WTC11 (cell line): ENCODE results near the gene FSTL3. TPM values are rescaled to one million over a fixed set of nuclear protein-coding genes. Genes with fewer than 3 reads are reported as not detected.

Experiments used
- ATAC-seq: fragments of 200-7000 bp; cut with Tn5 transposase; 2 replicates; pipeline ENCODE4 v1.10.0; 2021; ENCODE audit warnings: mild to moderate bottlenecking, moderate library complexity
- CTCF ChIA-PET: fragments of 300-600 bp; sonication (Branson Sonifier 250); formaldehyde crosslinking; loops from one replicate; lab custom pipeline; 2021; ENCODE audit warnings: antibody characterized with exemption; lab: Charles Lee
- POLR2A ChIA-PET: fragments of 350-600 bp; sonication (Branson Sonifier 250); formaldehyde crosslinking; loops from one replicate; lab custom pipeline; 2021; ENCODE audit warnings: antibody characterized with exemption; lab: Charles Lee
- DNase-seq: peaks from one replicate; pipeline ENCODE4 v3.0.0; 2021; ENCODE audit warnings: low spot score
- H3K27ac Mint-ChIP-seq: 2 replicates; pipeline ENCODE4 v1.8.0; 2021; ENCODE audit warnings: mixed read lengths
- H3K27me3 Mint-ChIP-seq: 2 replicates; pipeline ENCODE4 v1.8.0; 2021; ENCODE audit warnings: low read depth, mild to moderate bottlenecking, moderate library complexity, mixed read lengths
- H3K36me3 Mint-ChIP-seq: 2 replicates; pipeline ENCODE4 v1.8.0; 2021; ENCODE audit warnings: mixed read lengths
- H3K4me1 Mint-ChIP-seq: 2 replicates; pipeline ENCODE4 v1.8.0; 2022; ENCODE audit warnings: mixed read lengths
- H3K4me3 Mint-ChIP-seq: 2 replicates; pipeline ENCODE4 v1.8.0; 2021; ENCODE audit warnings: mild to moderate bottlenecking, moderate library complexity, mixed read lengths
- H3K9me3 Mint-ChIP-seq: 2 replicates; pipeline ENCODE4 v1.8.0; 2021; ENCODE audit warnings: mixed read lengths
- EMX1 ChIP-seq: fragments of 250-450 bp; sonication (Bioruptor Pico); IDR thresholded peaks from 2 replicates; pipeline ENCODE4 v1.8.0; 2021; ENCODE audit warnings: mild to moderate bottlenecking
- HMGA2 ChIP-seq: fragments of 250-450 bp; sonication (Bioruptor Pico); IDR thresholded peaks from 2 replicates; pipeline ENCODE4 v1.4.0; 2021; ENCODE audit warnings: mild to moderate bottlenecking, moderate library complexity
- NR2C2 ChIP-seq: sonication (generic); formaldehyde crosslinking; IDR thresholded peaks from 2 replicates; pipeline ENCODE4 v1.8.0; 2022; ENCODE audit warnings: mild to moderate bottlenecking, missing genetic modification reagents
- SOX15 ChIP-seq: fragments of 250-450 bp; sonication (Bioruptor Pico); IDR thresholded peaks from 2 replicates; pipeline ENCODE4 v1.9.0; 2021; ENCODE audit warnings: mild to moderate bottlenecking
- ZNF263 ChIP-seq: sonication (generic); formaldehyde crosslinking; IDR thresholded peaks from 2 replicates; pipeline ENCODE4 v1.8.1; 2022; ENCODE audit warnings: low read depth, mild to moderate bottlenecking, moderate library complexity, missing genetic modification reagents
- total RNA-seq: library from RNA; stranded (reverse); gene quantifications from 3 replicates; pipeline ENCODE4 v1.2.3, GENCODE V29; 2021
- TF ChIP-seq, protein P1 (sequence below): sonication (generic); formaldehyde crosslinking; IDR thresholded peaks from 2 replicates; pipeline ENCODE4 v1.8.1; 2023; ENCODE audit warnings: mild to moderate bottlenecking, missing genetic modification reagents, moderate library complexity
- TF ChIP-seq, protein P2 (sequence below): sonication (generic); formaldehyde crosslinking; IDR thresholded peaks from 2 replicates; pipeline ENCODE4 v1.8.1; 2023; ENCODE audit warnings: mild to moderate bottlenecking, missing genetic modification reagents
- TF ChIP-seq, protein P3 (sequence below): sonication (generic); formaldehyde crosslinking; IDR thresholded peaks from 2 replicates; pipeline ENCODE4 v1.8.0; 2022; ENCODE audit warnings: mild to moderate bottlenecking, missing genetic modification reagents
- TF ChIP-seq, protein P4 (sequence below): sonication (generic); formaldehyde crosslinking; IDR thresholded peaks from 2 replicates; pipeline ENCODE4 v1.8.1; 2023; ENCODE audit warnings: mild to moderate bottlenecking, moderate library complexity, missing genetic modification reagents
- TF ChIP-seq, protein P5 (sequence below): sonication (generic); formaldehyde crosslinking; IDR thresholded peaks from 2 replicates; pipeline ENCODE4 v1.8.1; 2022; ENCODE audit warnings: missing genetic modification reagents, borderline replicate concordance
- TF ChIP-seq, protein P6 (sequence below): fragments of 250-450 bp; sonication (Bioruptor Pico); IDR thresholded peaks from 2 replicates; pipeline ENCODE4 v1.9.0; 2021; ENCODE audit warnings: mild to moderate bottlenecking
- TF ChIP-seq, protein P7 (sequence below): fragments of 250-450 bp; sonication (Bioruptor Pico); IDR thresholded peaks from 2 replicates; pipeline ENCODE4 v2.1.2; 2022; ENCODE audit warnings: mild to moderate bottlenecking, moderate library complexity
- TF ChIP-seq, protein P8 (sequence below): fragments of 200-600 bp; IDR thresholded peaks from 2 replicates; pipeline ENCODE4 v1.8.0; 2022; ENCODE audit warnings: antibody characterized with exemption
- TF ChIP-seq, protein P9 (sequence below): sonication (generic); formaldehyde crosslinking; IDR thresholded peaks from 2 replicates; pipeline ENCODE4 v1.8.0; 2022; ENCODE audit warnings: mild to moderate bottlenecking, missing genetic modification reagents

The FSTL3 gene
- total RNA-seq, 1 experiment from 2014 or later: 8.7 TPM

DNA sequence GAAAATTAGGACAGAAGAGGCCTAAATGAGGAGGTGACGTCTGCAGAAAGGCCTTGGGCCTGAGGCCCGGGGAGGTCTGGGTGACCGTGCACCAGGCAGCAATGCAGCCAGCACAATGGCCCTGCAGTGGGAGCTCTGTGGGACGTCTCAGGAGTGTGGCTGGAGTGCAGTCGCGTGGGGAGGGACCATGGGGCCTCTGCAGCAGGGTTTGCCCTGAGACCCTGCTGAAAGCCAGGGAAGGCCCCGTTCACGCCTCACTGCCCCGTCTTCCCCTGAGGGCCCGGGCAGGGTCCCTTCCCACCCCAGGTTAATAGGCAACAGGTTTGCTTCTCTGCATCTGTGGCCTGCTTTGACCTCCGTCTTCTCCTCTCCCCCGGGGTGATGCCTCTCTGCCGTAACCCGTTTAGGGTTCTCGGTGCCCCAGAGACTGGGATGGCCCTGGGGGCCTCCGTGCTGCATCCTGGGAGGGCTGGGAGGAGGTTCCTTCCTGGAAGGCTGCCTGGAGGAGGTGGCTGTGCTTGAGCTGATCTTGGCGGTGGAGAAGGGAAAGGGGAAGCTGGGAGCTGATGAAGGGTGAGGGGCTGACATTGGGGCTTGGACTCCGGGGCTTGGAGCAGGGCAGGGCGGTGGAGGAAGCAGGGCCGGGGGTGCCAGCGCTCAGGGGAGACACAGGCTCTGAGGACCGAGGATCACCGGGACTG lies 42.2 kb downstream of the FSTL3 start:
- Mint-ChIP-seq H3K36me3 (0 out of 2 replicates have a peak, but pooled peaks cover 4% of the 10 kb centered on the region), H3K27me3 (no peaks in the 10 kb centered on the region; the same call in 1 of the 2 replicates)
- TF ChIP-seq, protein P1, sequence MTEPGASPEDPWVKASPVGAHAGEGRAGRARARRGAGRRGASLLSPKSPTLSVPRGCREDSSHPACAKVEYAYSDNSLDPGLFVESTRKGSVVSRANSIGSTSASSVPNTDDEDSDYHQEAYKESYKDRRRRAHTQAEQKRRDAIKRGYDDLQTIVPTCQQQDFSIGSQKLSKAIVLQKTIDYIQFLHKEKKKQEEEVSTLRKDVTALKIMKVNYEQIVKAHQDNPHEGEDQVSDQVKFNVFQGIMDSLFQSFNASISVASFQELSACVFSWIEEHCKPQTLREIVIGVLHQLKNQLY (CRISPR knock-in tag): no peak
- TF ChIP-seq, protein P2, sequence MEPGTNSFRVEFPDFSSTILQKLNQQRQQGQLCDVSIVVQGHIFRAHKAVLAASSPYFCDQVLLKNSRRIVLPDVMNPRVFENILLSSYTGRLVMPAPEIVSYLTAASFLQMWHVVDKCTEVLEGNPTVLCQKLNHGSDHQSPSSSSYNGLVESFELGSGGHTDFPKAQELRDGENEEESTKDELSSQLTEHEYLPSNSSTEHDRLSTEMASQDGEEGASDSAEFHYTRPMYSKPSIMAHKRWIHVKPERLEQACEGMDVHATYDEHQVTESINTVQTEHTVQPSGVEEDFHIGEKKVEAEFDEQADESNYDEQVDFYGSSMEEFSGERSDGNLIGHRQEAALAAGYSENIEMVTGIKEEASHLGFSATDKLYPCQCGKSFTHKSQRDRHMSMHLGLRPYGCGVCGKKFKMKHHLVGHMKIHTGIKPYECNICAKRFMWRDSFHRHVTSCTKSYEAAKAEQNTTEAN (CRISPR knock-in tag): no peak
- TF ChIP-seq, protein P3, sequence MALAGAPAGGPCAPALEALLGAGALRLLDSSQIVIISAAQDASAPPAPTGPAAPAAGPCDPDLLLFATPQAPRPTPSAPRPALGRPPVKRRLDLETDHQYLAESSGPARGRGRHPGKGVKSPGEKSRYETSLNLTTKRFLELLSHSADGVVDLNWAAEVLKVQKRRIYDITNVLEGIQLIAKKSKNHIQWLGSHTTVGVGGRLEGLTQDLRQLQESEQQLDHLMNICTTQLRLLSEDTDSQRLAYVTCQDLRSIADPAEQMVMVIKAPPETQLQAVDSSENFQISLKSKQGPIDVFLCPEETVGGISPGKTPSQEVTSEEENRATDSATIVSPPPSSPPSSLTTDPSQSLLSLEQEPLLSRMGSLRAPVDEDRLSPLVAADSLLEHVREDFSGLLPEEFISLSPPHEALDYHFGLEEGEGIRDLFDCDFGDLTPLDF (CRISPR knock-in tag): no peak
- TF ChIP-seq, protein P4, sequence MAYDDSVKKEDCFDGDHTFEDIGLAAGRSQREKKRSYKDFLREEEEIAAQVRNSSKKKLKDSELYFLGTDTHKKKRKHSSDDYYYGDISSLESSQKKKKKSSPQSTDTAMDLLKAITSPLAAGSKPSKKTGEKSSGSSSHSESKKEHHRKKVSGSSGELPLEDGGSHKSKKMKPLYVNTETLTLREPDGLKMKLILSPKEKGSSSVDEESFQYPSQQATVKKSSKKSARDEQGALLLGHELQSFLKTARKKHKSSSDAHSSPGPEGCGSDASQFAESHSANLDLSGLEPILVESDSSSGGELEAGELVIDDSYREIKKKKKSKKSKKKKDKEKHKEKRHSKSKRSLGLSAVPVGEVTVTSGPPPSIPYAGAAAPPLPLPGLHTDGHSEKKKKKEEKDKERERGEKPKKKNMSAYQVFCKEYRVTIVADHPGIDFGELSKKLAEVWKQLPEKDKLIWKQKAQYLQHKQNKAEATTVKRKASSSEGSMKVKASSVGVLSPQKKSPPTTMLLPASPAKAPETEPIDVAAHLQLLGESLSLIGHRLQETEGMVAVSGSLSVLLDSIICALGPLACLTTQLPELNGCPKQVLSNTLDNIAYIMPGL (CRISPR knock-in tag): no peak
- TF ChIP-seq, protein P5, sequence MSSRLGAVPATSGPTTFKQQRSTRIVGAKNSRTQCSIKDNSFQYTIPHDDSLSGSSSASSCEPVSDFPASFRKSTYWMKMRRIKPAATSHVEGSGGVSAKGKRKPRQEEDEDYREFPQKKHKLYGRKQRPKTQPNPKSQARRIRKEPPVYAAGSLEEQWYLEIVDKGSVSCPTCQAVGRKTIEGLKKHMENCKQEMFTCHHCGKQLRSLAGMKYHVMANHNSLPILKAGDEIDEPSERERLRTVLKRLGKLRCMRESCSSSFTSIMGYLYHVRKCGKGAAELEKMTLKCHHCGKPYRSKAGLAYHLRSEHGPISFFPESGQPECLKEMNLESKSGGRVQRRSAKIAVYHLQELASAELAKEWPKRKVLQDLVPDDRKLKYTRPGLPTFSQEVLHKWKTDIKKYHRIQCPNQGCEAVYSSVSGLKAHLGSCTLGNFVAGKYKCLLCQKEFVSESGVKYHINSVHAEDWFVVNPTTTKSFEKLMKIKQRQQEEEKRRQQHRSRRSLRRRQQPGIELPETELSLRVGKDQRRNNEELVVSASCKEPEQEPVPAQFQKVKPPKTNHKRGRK: no peak
- TF ChIP-seq ZNF263 (no peak), SOX15 (CRISPR knock-in tag) (no peak), HMGA2 (no peak), EMX1 (CRISPR knock-in tag) (no peak), NR2C2 (CRISPR knock-in tag) (no peak)
- TF ChIP-seq, protein P6, sequence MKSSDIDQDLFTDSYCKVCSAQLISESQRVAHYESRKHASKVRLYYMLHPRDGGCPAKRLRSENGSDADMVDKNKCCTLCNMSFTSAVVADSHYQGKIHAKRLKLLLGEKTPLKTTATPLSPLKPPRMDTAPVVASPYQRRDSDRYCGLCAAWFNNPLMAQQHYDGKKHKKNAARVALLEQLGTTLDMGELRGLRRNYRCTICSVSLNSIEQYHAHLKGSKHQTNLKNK: no peak
- TF ChIP-seq, protein P7, sequence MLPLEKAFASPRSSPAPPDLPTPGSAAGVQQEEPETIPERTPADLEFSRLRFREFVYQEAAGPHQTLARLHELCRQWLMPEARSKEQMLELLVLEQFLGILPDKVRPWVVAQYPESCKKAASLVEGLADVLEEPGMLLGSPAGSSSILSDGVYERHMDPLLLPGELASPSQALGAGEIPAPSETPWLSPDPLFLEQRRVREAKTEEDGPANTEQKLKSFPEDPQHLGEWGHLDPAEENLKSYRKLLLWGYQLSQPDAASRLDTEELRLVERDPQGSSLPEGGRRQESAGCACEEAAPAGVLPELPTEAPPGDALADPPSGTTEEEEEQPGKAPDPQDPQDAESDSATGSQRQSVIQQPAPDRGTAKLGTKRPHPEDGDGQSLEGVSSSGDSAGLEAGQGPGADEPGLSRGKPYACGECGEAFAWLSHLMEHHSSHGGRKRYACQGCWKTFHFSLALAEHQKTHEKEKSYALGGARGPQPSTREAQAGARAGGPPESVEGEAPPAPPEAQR (CRISPR knock-in tag): no peak
- TF ChIP-seq, protein P8, sequence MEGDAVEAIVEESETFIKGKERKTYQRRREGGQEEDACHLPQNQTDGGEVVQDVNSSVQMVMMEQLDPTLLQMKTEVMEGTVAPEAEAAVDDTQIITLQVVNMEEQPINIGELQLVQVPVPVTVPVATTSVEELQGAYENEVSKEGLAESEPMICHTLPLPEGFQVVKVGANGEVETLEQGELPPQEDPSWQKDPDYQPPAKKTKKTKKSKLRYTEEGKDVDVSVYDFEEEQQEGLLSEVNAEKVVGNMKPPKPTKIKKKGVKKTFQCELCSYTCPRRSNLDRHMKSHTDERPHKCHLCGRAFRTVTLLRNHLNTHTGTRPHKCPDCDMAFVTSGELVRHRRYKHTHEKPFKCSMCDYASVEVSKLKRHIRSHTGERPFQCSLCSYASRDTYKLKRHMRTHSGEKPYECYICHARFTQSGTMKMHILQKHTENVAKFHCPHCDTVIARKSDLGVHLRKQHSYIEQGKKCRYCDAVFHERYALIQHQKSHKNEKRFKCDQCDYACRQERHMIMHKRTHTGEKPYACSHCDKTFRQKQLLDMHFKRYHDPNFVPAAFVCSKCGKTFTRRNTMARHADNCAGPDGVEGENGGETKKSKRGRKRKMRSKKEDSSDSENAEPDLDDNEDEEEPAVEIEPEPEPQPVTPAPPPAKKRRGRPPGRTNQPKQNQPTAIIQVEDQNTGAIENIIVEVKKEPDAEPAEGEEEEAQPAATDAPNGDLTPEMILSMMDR: no peak
- TF ChIP-seq, protein P9, sequence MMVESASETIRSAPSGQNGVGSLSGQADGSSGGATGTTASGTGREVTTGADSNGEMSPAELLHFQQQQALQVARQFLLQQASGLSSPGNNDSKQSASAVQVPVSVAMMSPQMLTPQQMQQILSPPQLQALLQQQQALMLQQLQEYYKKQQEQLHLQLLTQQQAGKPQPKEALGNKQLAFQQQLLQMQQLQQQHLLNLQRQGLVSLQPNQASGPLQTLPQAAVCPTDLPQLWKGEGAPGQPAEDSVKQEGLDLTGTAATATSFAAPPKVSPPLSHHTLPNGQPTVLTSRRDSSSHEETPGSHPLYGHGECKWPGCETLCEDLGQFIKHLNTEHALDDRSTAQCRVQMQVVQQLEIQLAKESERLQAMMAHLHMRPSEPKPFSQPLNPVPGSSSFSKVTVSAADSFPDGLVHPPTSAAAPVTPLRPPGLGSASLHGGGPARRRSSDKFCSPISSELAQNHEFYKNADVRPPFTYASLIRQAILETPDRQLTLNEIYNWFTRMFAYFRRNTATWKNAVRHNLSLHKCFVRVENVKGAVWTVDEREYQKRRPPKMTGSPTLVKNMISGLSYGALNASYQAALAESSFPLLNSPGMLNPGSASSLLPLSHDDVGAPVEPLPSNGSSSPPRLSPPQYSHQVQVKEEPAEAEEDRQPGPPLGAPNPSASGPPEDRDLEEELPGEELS: no peak
- TF ChIP-seq, all 79 proteins: peak for 0
- DNase-seq (no peak), ATAC-seq (peak; percentile 38)
- Mint-ChIP-seq H3K4me1 (peaks cover 9% of the 10 kb centered on the region), H3K27ac (peak overlapping the region; percentile 30; the same call in 1 of the 2 replicates), H3K9me3 (peaks cover 9% of the 10 kb centered on the region), H3K4me3 (no peak overlapping the region)
- ChIA-PET POLR2A (interaction anchor here (1.3 kb wide), 1 partner anchor 38 kb away, joined by 4 read pairs; no protein-coding TSS in a partner anchor), CTCF (interaction anchor here (0.8 to 2.5 kb wide), 7 partner anchors 10 to 48 kb away, joined by 3 to 9 read pairs (median 3); partner anchors contain the start of gene PALM)
